Measurements from ENCODE around the gene ZNF423.

ZNF423 gene

GRCh38 chr16:49672753-49673152, 183.2 kb downstream of the ZNF423 start:
- Histone ChIP-seq H3K4me3 (replicated peaks; ENCODE audit: low read depth, low read length) (no peak overlapping the region), H3K27me3 (replicated peaks; ENCODE audit: control insufficient read depth, insufficient read depth, low read length) (peaks cover 1% of the 10 kb centered on the region; the same call in 1 of the 2 replicates), H3K36me3 (ENCODE audit: control insufficient read depth, insufficient read depth, low read length) (no peaks in the 10 kb centered on the region)
- TF ChIP-seq, protein P1, sequence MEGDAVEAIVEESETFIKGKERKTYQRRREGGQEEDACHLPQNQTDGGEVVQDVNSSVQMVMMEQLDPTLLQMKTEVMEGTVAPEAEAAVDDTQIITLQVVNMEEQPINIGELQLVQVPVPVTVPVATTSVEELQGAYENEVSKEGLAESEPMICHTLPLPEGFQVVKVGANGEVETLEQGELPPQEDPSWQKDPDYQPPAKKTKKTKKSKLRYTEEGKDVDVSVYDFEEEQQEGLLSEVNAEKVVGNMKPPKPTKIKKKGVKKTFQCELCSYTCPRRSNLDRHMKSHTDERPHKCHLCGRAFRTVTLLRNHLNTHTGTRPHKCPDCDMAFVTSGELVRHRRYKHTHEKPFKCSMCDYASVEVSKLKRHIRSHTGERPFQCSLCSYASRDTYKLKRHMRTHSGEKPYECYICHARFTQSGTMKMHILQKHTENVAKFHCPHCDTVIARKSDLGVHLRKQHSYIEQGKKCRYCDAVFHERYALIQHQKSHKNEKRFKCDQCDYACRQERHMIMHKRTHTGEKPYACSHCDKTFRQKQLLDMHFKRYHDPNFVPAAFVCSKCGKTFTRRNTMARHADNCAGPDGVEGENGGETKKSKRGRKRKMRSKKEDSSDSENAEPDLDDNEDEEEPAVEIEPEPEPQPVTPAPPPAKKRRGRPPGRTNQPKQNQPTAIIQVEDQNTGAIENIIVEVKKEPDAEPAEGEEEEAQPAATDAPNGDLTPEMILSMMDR (IDR thresholded peaks at IDR 0.05; ENCODE audit: insufficient read depth, low read length, poor library complexity, severe bottlenecking), result no peak
- DNase-seq (ENCODE audit: extremely low read depth, insufficient read length), result no peak

- H3K4me3 ChIP-seq (replicated peaks; ENCODE audit: low read depth, low read length), result no peak overlapping the region
- DNase-seq (ENCODE audit: extremely low read depth, insufficient read length), result no peak
- no peaks in the 10 kb centered on the region for H3K36me3 ChIP-seq (ENCODE audit: control insufficient read depth, insufficient read depth, low read length)
- TF ChIP-seq, protein P1 (IDR thresholded peaks at IDR 0.05; ENCODE audit: insufficient read depth, low read length, poor library complexity, severe bottlenecking), result no peak
- peaks cover 1% of the 10 kb centered on the region; the same call in 1 of the 2 replicates for H3K27me3 ChIP-seq (replicated peaks; ENCODE audit: control insufficient read depth, insufficient read depth, low read length)
Observed at GRCh38 chr16:49671333-49671732, 184.6 kb downstream of the ZNF423 start.

DNA sequence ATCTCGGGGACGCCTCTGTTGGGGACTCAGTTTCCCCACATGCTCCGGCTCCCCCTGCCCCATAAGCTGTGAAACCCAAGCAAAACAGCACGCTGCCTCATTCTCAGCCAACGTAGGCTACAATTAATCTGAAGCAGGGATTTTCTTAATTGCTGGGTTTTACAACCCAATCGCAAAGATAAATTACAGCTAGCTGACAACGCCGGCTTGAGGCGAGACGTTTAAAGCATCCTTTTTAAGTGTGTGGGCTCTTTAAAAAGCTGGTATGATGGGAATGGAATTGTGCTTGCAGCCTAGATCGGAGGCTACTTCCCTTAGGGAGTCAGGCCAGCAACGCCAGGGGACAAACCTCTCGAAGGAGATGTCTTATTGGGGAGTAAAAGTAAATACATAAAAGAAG, 185.3 kb downstream of the ZNF423 start:
- TF ChIP-seq, protein P1 (IDR thresholded peaks at IDR 0.05; ENCODE audit: insufficient read depth, low read length, poor library complexity, severe bottlenecking), result no peak
- no peak overlapping the region for H3K4me3 ChIP-seq (replicated peaks; ENCODE audit: low read depth, low read length)
- peaks cover 1% of the 10 kb centered on the region; the same call in 1 of the 2 replicates for H3K27me3 ChIP-seq (replicated peaks; ENCODE audit: control insufficient read depth, insufficient read depth, low read length)
- DNase-seq (ENCODE audit: extremely low read depth, insufficient read length), result no peak
- no peaks in the 10 kb centered on the region for H3K36me3 ChIP-seq (ENCODE audit: control insufficient read depth, insufficient read depth, low read length)

DNA sequence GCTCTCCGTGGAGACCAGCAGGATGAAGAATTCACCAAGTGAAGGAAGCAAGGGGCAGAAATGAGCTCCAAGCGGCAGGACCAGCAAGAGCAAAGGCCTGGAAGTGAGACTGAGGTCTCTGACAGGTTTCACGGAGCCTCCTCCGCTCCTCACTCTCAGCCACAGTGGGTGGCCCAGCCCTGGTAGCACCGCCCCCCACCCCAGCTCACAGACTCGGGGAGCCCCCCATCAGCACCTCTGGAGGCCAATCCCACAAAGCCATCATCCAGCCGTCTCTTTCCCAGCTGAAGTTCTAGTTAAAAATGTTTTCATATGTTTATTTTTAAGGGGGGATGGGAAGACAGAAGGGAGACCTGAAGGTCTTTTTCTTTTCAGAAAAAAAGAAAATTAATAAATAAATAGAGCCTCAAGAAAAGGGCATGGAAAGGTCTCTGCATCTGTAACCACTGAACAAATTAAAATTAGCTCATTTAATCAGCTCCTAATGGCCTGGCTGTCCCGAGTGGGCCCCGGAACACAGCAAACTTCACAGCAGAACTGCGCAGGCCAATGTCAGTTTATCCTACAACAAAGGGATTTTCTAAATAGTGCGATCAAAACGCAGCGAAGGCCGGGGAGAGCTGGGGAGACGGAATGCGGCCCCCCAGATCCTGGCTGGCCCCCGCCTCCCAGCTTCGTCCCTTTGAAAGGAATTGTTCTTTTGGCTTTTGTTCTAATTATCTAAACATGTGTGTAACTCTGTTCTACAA, 190.3 kb downstream of the ZNF423 start:
- Histone ChIP-seq H3K36me3 (ENCODE audit: control insufficient read depth, insufficient read depth, low read length) (no peaks in the 10 kb centered on the region), H3K27me3 (replicated peaks; ENCODE audit: control insufficient read depth, insufficient read depth, low read length) (peaks cover 3% of the 10 kb centered on the region), H3K4me3 (replicated peaks; ENCODE audit: low read depth, low read length) (no peak overlapping the region)
- TF ChIP-seq, protein P1 (IDR thresholded peaks at IDR 0.05; ENCODE audit: insufficient read depth, low read length, poor library complexity, severe bottlenecking), result no peak
- DNase-seq (ENCODE audit: extremely low read depth, insufficient read length), result no peak

GRCh38 chr16:49664221-49665215, 191.4 kb downstream of the ZNF423 start:
- peaks cover 3% of the 10 kb centered on the region for H3K27me3 ChIP-seq (replicated peaks; ENCODE audit: control insufficient read depth, insufficient read depth, low read length)
- DNase-seq (ENCODE audit: extremely low read depth, insufficient read length), result no peak
- TF ChIP-seq, protein P1 (IDR thresholded peaks at IDR 0.05; ENCODE audit: insufficient read depth, low read length, poor library complexity, severe bottlenecking), result no peak

More at GRCh38 chr16:49664221-49665215, 191.4 kb downstream of the ZNF423 start:
- Histone ChIP-seq H3K4me3 (replicated peaks; ENCODE audit: low read depth, low read length) (no peak overlapping the region), H3K36me3 (ENCODE audit: control insufficient read depth, insufficient read depth, low read length) (no peaks in the 10 kb centered on the region)
